Daoy (cell line): Measurements from ENCODE around the gene LPCAT4. TPM values are rescaled to one million over a fixed set of nuclear protein-coding genes. Genes with fewer than 3 reads are reported as not detected.
A peak's percentile ranks its signal among the peaks of the same experiment; 100 is the strongest.
"Not testable (repeated sequence)": the region's sequence is repeated elsewhere in the genome, so short reads cannot be mapped to it uniquely, and the experiment has no call there.

Source experiments
- DNase-seq: peaks from one replicate; pipeline ENCODE4 v3.0.0-alpha.2; 2015; ENCODE audit warnings: low read depth
- total RNA-seq: library from RNA; depleted of rRNA; stranded (reverse); fragments of >200 nt; shearing (Covaris generic); gene quantifications from 2 replicates; pipeline ENCODE4 v1.2.3, GENCODE V29; 2014; rRNA removed

Gene LPCAT4, protein sequence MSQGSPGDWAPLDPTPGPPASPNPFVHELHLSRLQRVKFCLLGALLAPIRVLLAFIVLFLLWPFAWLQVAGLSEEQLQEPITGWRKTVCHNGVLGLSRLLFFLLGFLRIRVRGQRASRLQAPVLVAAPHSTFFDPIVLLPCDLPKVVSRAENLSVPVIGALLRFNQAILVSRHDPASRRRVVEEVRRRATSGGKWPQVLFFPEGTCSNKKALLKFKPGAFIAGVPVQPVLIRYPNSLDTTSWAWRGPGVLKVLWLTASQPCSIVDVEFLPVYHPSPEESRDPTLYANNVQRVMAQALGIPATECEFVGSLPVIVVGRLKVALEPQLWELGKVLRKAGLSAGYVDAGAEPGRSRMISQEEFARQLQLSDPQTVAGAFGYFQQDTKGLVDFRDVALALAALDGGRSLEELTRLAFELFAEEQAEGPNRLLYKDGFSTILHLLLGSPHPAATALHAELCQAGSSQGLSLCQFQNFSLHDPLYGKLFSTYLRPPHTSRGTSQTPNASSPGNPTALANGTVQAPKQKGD
- total RNA-seq, result 10.7 and 11.6 TPM in 2 replicates

DNA sequence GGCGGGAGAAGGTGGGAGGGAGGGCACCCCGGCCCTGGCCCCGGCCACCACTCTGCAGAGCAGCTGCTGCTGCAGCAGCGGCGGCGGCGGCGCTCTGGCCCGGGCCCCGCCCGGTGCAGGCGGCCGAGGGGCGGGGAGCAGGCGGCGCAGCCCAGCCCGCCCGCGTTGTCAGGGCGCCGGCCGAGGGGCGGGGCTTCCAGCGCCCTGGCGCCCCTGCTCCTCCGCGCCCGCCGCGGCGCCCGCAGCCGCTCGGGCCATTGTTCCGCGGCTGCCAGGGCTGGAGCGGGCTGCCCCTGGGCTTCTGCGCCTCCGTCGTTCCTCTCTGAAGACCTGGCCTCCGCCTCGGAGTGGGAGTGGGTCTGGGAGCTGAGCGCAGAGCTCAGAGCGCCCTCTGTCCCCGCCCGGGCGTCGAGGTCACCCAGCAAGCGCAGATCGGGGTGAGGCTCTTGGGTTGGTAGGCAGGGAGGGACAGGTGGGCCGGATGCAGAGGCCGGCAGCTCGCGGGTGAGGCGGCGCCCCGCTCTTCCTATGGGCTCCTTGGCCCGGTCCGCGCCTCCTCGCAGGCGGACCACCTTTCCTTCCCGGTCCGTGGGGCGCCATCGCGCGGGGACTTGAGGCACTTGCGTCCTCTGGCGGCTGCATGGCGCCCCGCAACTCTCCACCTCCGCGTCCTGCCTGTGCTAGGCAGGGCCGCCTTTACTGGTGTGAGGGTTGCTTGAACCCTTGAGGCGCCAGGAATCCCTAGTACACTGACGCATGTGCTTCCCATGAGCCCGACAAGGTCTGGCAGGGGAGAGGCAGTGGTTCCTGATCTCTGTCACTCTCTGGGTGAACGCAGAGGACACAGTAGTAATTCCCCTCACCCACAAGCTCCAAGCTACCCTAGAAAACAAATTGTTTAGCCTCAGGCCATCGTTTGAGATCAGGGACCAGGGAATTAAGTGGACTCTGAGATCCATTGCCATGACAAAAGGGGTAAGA is at the start of gene LPCAT4:
Gene LPCAT4 (minus strand): TSS at position 96 of the 981 bp plus-strand sequence. CDS start 96 bp downstream, outside the sequence.
- peak; percentile 92 for DNase-seq

DNA sequence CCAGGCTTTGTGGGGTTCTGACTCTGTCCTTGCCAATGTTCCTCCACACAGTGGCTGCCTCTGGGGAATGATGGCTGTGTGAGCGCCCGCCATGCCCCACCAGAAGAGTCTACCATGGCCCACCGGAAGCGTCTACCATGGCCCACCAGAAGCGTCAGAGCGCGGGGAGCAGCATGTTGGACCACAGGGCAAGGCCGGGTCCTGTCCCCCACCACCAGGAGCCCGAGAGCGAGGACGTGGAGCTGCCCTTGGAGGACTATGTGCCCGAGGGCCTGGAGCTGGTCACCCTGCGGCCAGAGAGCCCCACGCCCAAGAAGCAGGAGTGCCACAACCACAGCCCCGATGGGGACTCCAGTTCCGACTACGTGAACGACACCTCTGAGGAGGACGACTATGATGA is 42.5 kb upstream of the LPCAT4 start:
- not testable (repeated sequence) for DNase-seq

DNA sequence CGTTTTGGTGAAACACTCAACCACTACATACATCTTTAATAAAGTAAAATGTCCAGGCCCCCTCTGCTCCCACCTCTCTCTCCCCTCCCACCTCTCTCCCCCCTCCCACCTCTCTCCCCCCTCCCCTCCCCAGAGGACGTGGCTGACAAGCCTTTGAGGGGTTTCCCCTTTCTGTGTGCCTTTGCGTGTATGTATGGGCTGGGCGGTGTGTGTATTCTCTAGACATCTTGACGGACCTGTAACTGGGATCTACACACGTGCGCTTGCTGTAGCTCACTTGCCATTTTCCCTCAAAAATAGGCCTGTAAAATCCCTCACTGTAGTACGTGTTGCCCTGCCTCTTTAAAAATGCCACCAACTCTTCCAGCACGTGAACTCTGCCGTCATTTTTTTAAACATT is 42.0 kb upstream of the LPCAT4 start:
- not testable (repeated sequence) for DNase-seq

DNA sequence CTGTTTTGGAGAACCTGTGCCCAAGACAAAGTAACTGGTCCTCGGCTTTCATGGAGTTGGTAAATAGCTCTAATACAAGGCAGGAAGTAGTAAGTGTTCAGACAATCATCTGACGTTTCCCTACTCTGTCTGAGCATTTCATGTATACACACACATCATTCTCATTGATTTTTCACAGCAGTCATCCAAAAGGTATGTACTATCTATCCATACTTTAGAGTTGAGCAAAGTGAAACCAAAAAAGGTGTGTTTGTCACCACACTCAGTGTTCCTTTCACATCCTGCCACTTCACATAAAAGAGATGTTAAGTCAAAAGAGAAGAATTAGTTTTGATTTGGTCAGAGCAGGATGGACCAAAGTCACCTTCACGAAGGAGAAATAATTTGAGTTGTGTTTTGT is 36.9 kb upstream of the LPCAT4 start:
- not testable (repeated sequence) for DNase-seq

DNA sequence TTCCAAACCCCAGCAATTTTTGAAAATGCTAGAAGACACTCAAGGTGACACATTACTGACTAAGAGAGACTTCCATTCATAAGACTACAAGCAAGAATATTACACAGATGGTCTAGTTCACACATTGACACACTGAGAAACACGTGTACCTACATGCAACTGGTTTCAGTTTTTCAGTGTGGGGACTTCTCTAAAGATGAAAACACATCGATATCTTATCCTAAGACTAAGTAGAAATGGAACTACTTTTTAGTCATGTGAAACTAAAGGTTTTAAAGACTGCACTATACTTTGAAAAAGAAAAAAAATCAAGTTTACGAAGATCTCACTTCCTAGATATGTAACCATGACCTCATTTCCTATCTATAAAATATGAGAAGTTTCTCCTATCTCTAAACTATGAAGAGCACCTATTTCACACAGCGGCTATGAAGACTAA is 36.2 kb upstream of the LPCAT4 start:
- DNase-seq, result not testable (repeated sequence)

DNA sequence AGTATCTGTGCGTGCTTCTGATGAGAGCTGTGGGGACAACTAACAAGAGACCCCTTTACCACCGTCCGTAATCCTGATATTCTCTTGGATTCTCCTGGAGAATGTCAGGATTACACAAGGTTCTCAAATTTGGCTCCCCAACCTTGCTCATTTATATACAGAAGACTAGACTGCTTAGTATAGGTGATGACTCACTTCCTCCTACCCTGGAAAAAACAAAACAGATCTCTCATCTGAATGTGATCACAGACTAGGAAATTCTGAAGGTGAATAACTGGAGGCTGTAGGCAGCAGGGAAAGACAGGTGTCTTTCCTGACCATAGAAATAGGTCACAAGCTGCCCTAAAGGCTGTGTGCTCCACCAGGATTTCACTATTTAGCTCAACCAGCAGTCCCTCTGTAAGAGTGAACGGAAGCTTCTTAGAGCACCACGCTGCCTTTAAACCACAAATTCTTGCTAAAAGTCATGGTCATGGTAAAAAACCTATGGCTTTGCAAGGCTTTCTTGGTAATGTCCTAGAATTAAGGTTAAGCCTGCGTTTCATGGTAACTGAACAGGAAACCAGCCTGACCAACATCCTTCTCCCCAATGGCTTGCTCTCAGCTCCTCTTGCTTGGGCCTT is 30.8 kb upstream of the LPCAT4 start:
- DNase-seq, result not testable (repeated sequence)

DNA sequence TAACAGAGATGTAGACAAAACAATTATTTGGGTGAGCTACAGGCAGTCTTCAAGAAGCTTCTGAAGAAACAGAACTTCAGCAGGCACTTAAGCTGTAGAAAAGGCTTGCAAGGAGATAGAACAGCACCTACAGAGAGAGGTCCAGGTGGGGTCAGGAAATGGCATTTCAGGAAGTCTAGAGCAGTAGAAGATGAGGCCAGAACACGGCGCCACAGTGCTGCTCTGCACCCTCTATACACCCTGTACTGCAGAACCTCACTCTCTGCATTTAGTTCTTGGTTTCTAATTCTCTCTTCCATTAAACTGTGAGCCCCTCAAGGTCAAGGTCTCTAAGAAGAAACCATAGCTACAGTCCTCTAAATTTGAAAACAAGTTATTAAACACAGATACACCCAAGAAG is 26.0 kb upstream of the LPCAT4 start:
- DNase-seq, result not testable (repeated sequence)

DNA sequence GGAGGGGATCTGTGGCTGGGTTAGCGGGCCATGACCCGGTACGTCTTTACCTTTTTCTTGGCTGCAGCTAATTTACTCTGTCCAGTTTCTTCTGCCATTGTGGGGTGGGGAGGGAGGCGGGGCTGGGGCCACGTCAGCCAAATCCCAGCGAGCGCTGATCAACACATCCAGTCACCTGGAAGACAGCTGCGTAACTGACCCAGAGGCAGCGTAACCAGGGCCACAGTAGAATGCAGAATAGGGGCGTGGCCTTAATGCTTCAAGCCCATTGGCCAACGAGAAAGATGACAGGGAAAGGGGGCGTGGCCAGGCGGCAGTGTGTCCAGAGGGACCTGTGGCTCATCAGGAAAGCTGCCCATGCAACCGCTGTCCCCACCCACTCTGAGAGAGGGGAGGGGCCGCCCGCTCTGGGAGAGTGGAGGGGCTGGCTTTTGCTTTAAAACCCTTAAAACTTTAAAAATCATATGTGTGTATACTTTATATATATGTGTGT is 22.6 kb upstream of the LPCAT4 start:
- DNase-seq, result not testable (repeated sequence)

DNA sequence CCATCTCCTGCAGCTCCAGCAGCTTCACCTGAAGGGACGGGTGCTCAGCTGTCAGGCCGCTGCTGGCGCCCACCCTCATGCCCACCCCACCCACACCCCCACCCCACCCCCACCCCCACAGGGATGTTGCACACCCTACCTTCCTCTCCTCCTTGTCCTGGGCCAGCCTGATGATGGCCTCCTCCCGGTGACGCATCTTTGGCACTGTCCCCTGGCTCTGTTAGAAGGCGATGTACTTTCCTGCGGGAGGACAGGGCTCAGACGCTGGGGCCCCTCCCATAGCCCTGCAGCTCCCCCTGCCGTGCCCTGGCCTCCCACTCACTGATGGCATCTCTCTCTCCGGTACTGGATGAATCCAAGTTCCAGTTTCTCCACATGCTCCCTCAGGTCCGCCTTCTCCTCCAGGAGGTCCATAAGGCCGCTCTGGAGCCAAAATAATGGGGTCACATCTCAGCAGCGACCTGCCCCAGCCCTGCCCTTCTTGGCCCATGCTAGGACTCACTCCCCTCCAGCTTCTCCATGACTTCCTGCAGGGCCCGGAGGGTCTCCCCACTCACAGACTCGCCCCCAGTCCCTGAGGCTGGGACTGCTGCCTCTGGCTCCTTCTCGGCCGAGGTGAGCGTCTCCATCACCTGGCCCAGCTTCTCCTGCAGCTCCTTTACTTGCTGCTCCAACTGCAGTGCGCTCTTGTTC is 15.0 kb upstream of the LPCAT4 start:
- DNase-seq, result not testable (repeated sequence)

DNA sequence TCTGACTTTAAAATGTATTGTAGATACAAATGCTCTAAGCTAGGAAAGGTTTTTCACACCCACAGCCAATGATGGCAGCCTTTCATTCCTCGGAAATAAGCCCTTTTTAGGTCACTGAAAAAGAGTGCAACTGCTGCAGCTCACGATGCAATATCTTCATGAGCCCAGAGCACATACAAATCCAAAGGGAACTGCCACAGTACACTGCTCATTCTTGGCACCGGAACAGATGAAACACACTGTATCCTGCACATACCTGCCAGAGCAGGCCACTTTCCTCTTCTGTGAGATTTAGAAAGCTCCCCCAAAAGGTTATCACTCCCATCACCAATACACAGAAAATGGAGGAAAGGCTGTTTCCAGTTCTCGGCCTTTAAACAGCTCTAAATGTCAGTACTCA is 13.5 kb upstream of the LPCAT4 start:
- not testable (repeated sequence) for DNase-seq

DNA sequence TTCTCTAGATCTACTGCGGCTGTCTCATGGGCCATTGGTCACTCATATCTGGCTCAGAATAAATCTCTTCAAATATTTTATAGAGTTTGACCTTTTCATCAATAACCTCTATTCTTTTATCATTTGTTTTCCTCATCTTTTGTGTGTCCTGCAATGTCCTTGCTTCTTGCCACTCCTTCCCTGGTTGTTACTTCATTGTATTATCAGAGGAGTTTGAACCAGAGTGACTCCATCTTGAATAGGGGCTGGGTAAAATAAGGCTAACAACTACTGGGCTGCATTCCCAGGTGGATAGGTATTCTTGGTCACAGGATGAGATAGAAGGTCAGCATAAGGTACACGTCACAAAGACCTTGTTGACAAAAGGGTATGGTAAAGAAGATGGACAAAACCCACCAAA is 9.9 kb upstream of the LPCAT4 start:
- no peak for DNase-seq

DNA sequence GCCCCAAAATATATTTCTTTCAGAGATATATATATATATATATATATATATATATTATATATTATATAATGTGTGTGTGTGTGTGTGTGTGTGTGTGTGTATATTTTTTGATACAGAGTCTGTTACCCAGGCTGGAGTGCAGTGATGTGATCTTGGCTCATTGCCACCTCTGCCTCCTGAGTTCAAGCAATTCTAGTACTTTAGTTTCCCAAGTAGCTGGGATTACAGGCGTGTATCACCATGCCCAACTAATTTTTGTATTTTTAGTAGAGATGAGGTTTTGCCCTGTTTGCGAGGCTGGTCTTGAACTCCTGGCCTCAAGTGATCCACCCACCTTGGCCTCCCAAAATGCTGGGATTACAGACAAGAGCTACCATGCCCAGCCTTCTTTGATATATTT is 8.5 kb upstream of the LPCAT4 start:
- DNase-seq, result not testable (repeated sequence)

DNA sequence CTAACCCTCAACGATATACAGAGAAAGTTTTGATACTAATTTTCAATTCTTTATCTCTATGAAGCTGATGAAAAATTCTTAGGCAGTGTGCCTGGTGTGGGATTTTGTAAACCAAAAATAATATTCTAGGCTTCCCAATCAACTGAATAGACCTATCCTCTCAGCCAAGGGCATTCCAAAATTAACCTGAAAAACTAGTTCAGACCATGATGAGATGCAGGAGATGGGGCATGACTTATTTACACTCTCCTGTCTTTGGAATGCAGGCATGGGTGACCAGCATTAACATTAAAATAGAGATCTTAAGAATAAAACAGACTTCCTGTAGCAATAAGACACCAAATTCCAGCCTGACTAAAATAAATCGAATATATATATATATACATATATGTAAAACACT is 7.8 kb upstream of the LPCAT4 start:
- DNase-seq, result no peak

DNA sequence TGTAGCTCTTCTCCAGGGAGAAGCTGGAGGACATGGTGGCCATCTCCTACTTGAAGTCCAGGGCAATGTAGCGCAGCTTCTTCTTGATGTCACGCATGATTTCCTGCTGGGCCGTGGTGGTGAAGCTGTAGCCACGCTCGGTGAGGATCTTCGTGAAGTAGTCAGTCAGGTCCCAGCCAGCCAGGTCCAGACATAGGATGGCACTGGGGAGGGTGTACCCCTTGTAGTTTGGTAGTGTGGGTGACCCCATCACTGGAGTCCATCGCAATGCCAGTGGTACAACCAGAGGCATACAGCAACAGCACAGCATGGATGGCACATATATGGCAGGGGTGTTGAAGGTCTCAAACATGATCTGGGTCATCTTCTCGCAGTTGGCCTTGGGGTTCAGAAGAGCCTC is 7.0 kb upstream of the LPCAT4 start:
- DNase-seq, result no peak

DNA sequence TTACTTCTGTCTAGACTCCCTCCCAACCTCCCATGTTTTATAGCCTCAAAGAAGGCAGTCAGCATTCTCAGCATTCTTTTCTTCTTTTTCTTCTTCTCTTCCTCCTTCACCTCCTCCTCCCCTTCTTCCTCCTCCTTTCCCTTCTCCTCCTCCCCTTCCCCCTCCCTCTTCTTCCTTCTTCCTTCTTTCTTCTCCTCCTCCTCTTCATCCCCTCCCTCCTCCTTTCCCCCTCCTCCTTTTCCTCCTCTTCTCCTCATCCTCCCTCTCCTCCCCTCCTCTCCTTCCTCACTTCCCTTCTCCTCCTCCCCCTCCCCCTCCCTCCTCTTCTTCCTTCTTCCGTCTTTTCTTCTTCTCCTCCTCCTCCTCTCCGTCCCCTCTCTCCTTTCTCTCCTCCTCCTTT is 3.6 kb upstream of the LPCAT4 start:
- DNase-seq, result no peak

DNA sequence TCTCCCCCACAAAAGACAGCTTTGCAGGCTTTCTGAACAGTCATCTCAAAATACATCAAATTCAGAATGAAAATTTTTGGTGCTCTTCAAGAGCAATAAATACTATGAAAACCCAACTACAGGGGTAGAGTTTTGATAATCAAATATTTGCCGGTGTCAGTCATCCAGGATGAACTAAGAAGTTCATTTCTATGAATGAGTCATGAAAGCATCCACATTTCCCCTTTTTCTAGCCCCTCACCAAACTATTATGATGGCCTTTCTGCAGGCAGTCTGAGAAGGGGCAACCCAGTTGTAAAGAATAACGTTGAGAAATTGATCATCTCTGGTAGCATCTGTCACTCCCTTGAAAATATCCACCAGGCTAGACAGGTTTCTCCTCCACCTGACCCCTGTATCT is 3.1 kb upstream of the LPCAT4 start:
- no peak for DNase-seq

DNA sequence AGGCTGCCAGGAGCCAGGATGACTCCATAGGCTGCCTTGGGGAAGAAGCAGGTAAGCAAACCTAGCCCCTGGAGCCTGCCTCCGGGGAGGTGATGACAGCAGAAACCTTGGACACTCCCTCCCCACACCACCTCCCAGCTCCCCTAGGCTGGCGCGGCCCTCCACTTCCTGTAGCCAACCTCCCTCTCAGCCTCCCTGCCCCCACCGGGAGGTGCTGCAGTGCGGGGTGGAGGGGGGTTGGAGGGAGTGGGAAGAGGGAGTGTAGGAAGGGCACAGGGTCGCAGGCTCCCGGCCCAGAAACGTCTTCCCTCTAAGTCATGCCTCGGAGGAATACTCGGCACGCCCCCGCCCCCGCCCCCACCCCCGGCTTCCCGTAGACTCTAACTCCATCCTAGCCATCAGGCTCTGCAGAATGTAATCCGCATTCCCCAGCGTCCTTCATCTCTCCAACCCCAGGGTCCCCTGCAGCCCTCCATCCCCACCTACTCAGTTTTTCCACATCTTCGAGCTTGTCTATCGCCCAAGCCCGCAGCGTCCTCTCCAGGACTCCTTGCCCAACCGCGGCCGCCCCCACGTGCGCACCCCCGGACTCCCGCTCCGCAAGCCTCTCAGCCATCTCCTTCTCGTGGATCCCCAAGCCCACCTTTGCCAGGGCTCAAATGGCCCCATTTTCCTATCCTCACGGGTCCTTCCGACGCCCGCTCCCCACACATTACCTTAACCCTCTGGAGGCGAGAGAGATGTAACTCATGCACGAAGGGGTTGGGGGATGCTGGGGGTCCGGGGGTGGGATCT is 528 bp downstream of the LPCAT4 start:
- DNase-seq, result peak; percentile 82

DNA sequence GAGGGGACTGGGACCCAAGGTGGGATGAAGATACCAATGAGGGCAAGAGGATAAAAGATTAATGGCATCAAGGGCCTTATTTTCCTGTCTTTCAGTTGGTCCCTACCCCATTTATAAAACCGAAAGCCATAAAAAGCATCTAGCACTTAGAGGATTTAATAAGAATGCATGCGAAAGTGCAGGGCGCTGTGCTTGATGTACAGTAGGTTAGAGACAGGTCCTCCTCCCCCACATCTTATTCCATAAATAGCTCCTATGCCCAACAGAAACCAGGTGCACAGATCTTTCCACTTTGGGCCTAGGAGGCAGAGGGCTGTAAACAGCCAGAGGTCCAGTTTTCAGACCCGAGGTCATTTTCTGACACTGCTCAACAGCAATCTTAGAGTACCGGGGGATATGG is 1.2 kb downstream of the LPCAT4 start:
- DNase-seq, result no peak

DNA sequence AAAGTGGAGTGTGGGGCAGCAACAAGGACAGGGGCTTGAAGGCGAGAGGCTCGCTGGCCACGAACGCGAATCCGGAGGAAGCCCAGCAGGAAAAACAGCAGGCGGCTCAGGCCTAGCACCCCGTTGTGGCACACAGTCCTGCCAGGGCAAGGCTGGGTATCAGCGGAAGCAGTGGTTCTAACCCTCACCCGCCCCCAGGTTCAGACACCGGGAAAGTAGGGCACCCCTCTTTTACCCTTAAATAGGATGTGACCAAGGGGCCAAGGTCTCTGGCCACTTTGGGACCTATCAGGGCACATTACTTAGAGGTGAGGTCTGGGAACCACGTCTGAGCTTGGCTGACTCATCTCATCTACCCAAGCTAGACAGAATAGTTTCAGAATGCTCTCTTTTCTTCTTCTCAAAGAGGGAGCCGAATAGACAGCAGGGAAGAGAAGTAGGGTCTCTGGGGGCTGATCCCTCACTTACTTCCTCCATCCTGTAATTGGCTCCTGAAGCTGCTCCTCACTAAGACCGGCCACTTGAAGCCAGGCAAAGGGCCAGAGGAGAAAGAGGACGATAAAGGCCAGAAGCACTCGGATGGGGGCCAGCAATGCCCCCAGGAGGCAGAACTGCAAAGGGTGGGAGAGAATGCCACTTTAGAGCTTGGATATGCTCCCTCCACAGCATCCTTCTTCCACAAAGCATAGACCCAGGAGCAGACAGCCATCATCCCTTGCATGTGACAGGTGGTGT is 1.7 kb downstream of the LPCAT4 start:
- no peak for DNase-seq
